ENCODE results near the gene COL6A1. TPM values are rescaled to one million over a fixed set of nuclear protein-coding genes. Genes with fewer than 3 reads are reported as not detected.

The COL6A1 gene
- total RNA-seq, 2 experiments from 2014 or later = 8.0 to 8.5 TPM

DNA sequence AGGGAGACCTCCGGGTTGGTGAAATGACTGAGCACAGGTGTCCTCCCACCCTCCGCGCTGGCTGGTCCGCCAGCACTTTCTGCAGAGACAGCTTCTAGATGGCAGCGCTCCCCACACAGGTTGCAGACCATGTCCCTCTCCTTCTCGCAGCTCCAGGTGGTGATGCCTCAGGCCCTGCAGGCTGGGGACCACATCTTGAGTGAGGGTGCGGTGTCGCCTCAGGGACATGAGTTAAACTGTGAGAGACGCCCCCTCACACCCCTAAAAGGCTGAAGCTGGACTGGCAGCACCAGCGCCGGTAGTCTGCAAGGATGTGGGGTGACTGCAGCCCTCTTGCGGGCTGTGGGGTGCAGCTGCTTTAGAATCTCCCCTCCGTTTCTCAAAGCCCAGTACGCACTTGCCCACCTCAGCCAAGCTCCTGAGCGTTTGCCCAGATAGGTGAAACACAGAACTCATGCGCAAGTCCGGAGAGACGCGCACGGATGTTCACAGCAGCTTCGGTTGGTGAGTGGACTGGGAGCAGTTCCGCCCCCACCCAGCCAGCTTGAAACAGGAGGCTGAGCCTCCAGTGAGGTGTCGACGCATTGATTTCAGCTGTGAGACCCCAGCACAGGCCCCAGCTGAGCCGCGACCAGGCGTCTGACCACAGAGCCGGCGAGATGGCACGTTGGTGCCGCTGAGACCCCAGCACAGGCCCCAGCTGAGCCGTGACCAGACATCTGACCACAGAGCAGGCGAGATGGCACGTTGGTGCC lies 28.6 kb downstream of the COL6A1 start:
- CTCF ChIA-PET = interaction anchor here (1.0 kb wide), 1 partner anchor 36 kb away, joined by 3 read pairs; no protein-coding TSS in a partner anchor
- H3K9me3 Mint-ChIP-seq = no peaks in the 10 kb centered on the region
- Histone ChIP-seq H3K9me3 (ENCODE audit: control insufficient read depth in 1 of 2, insufficient read depth in 1 of 2, low read length in 2 of 2) (peaks cover 0 to 28% of the 10 kb centered on the region in 2 experiments), H3K36me3 (ENCODE audit: insufficient read depth, low read length) (no peaks in the 10 kb centered on the region), H3K4me3 (ENCODE audit: low read length) (no peak overlapping the region), H3K27ac (ENCODE audit: low read depth in 1 of 2, low read length in 2 of 2) (no peak overlapping the region), H3K27me3 (ENCODE audit: control insufficient read depth in 1 of 2, insufficient read depth in 2 of 2, low read length in 2 of 2) (peaks cover 0 to 3% of the 10 kb centered on the region in 2 experiments), H3K4me1 (ENCODE audit: insufficient read depth, low read length) (no peaks in the 10 kb centered on the region)
- peaks cover 4% of the 10 kb centered on the region for H3K27me3 Mint-ChIP-seq
- H3K36me3 Mint-ChIP-seq (ENCODE audit: low read depth) = no peaks in the 10 kb centered on the region
- peak in 1 of 14 experiments; percentile 3 for DNase-seq
- intact Hi-C loops (cut with DNase I, micrococcal nuclease) = loop anchor here in 1 of 2 experiments (10.0 kb wide), 1 partner anchor 65 kb away; no protein-coding TSS in a partner anchor
- POLR2A ChIA-PET = no interaction called here
- H3K4me1 Mint-ChIP-seq (ENCODE audit: low read depth) = no peaks in the 10 kb centered on the region
- no peak overlapping the region for H3K27ac Mint-ChIP-seq
- no peak for ATAC-seq (ENCODE audit: poor library complexity)
- TF ChIP-seq, protein P1, sequence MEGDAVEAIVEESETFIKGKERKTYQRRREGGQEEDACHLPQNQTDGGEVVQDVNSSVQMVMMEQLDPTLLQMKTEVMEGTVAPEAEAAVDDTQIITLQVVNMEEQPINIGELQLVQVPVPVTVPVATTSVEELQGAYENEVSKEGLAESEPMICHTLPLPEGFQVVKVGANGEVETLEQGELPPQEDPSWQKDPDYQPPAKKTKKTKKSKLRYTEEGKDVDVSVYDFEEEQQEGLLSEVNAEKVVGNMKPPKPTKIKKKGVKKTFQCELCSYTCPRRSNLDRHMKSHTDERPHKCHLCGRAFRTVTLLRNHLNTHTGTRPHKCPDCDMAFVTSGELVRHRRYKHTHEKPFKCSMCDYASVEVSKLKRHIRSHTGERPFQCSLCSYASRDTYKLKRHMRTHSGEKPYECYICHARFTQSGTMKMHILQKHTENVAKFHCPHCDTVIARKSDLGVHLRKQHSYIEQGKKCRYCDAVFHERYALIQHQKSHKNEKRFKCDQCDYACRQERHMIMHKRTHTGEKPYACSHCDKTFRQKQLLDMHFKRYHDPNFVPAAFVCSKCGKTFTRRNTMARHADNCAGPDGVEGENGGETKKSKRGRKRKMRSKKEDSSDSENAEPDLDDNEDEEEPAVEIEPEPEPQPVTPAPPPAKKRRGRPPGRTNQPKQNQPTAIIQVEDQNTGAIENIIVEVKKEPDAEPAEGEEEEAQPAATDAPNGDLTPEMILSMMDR (IDR thresholded peaks at IDR 0.05) = no peak
- H3K4me3 Mint-ChIP-seq = no peak overlapping the region

DNA sequence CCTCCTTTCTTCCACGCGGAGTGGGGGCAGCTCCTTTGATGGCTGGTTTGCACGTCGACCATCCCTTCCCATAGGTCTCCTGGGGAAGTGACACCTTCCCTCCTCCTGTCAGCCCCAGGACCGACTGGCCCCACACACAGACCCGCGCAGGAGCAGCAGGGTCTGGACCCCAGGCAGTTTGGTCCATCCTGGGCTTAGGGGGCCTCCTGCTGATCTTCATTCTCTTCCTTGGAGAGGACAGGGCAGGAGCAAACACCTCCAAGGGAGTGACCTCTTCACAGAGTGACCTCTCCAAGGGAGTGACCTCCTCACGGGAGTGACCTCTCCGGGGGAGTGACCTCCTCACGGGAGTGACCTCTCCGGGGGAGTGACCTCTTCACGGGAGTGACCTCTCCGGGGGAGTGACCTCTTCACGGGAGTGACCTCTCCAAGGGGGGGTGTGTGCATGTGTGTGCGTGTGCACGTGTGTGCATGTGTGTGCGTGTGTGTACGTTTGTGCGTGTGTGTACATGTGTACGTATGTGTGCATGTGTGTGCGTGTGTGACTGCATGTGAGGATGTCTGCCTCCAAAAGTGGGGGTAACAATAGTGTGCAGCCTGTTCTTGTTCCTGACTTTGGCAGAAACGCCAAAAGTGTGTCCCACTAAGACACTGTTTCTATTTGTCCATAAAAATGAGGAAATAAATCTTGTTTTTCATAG lies 29.8 kb downstream of the COL6A1 start:
- H3K27me3 ChIP-seq (ENCODE audit: control insufficient read depth in 1 of 2, insufficient read depth in 2 of 2, low read length in 2 of 2) = peaks cover 0 to 7% of the 10 kb centered on the region in 2 experiments
- no peaks in the 10 kb centered on the region for H3K9me3 Mint-ChIP-seq
- no peak overlapping the region for H3K27ac Mint-ChIP-seq
- no peaks in the 10 kb centered on the region for H3K36me3 Mint-ChIP-seq (ENCODE audit: low read depth)
- H3K4me1 ChIP-seq (ENCODE audit: insufficient read depth, low read length) = no peaks in the 10 kb centered on the region
- CTCF ChIA-PET = no interaction called here
- TF ChIP-seq, protein P1 (IDR thresholded peaks at IDR 0.05) = no peak
- no peak for ATAC-seq (ENCODE audit: poor library complexity)
- H3K4me1 Mint-ChIP-seq (ENCODE audit: low read depth) = no peaks in the 10 kb centered on the region
- DNase-seq = peak in 1 of 14 experiments; percentile 3
- POLR2A ChIA-PET = no interaction called here
- intact Hi-C loops (cut with DNase I, micrococcal nuclease) = loop anchor here in 1 of 2 experiments (10.0 kb wide), 1 partner anchor 67 kb away; no protein-coding TSS in a partner anchor
- peaks cover 15% of the 10 kb centered on the region for H3K27me3 Mint-ChIP-seq
- no peak overlapping the region for H3K4me3 ChIP-seq (ENCODE audit: low read length)
- peaks cover 0 to 27% of the 10 kb centered on the region in 2 experiments for H3K9me3 ChIP-seq (ENCODE audit: control insufficient read depth in 1 of 2, insufficient read depth in 1 of 2, low read length in 2 of 2)
- no peak overlapping the region for H3K4me3 Mint-ChIP-seq
- H3K36me3 ChIP-seq (ENCODE audit: insufficient read depth, low read length) = no peaks in the 10 kb centered on the region
- no peak overlapping the region for H3K27ac ChIP-seq (ENCODE audit: low read depth in 1 of 2, low read length in 2 of 2)

DNA sequence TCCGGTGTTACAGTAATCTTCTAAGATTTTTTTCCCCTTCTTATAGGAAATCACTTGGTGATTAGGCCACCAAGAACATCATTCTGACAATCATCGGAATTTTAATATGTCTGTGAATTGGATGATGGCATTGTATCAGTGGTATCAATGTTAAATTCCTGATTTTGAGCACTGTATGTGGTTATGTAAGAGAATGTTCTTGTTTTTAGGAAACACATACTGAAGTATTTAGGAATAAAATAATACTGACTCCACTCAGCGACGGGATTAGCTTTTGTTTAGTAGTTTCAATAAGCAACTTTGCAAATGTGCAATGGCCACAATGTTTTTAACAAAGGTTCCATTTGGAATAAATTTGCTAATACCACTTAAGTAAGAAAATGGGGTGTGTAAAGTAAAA lies 30.6 kb downstream of the COL6A1 start:
- TF ChIP-seq, protein P1 (IDR thresholded peaks at IDR 0.05) = no peak
- CTCF ChIA-PET = no interaction called here
- POLR2A ChIA-PET = no interaction called here

More for the DNA sequence above, 30.6 kb downstream of the COL6A1 start:
- Mint-ChIP-seq H3K4me1 (ENCODE audit: low read depth) (no peaks in the 10 kb centered on the region), H3K9me3 (no peaks in the 10 kb centered on the region), H3K27ac (no peak overlapping the region), H3K27me3 (peaks cover 22% of the 10 kb centered on the region), H3K36me3 (ENCODE audit: low read depth) (no peaks in the 10 kb centered on the region), H3K4me3 (no peak overlapping the region)
- Histone ChIP-seq H3K36me3 (ENCODE audit: insufficient read depth, low read length) (no peaks in the 10 kb centered on the region), H3K27me3 (ENCODE audit: control insufficient read depth in 1 of 2, insufficient read depth in 2 of 2, low read length in 2 of 2) (peaks cover under 1 to 11% of the 10 kb centered on the region in 2 experiments), H3K4me1 (ENCODE audit: insufficient read depth, low read length) (no peaks in the 10 kb centered on the region), H3K4me3 (ENCODE audit: low read length) (no peak overlapping the region), H3K27ac (ENCODE audit: low read depth in 1 of 2, low read length in 2 of 2) (no peak overlapping the region), H3K9me3 (ENCODE audit: control insufficient read depth in 1 of 2, insufficient read depth in 1 of 2, low read length in 2 of 2) (peaks cover 0 to 20% of the 10 kb centered on the region in 2 experiments)
- ATAC-seq (ENCODE audit: poor library complexity) (no peak), DNase-seq (no peak)
- intact Hi-C loops (cut with DNase I, micrococcal nuclease) = loop anchor here in 1 of 2 experiments (10.0 kb wide), 1 partner anchor 67 kb away; no protein-coding TSS in a partner anchor

Measured in CD4-positive, alpha-beta T cell (primary cell).